ENCODE measurements around the gene HJV.

Gene HJV

GRCh38 chr1:145983206-145983675 is 38.3 kb downstream of the HJV start:
- no peak for TF ChIP-seq CTCF (IDR thresholded peaks at IDR 0.05; ENCODE audit: extremely low read depth, missing control alignments)
- DNase-seq (ENCODE audit: low spot score), result no peak

GRCh38 chr1:145982010-145982723 is 39.4 kb downstream of the HJV start:
- DNase-seq (ENCODE audit: low spot score), result no peak
- TF ChIP-seq CTCF (IDR thresholded peaks at IDR 0.05; ENCODE audit: extremely low read depth, missing control alignments), result no peak

GRCh38 chr1:145980457-145980994 is 41.0 kb downstream of the HJV start:
- TF ChIP-seq CTCF (IDR thresholded peaks at IDR 0.05; ENCODE audit: extremely low read depth, missing control alignments), result no peak
- DNase-seq (ENCODE audit: low spot score), result no peak

GRCh38 chr1:145979746-145980456 is 41.6 kb downstream of the HJV start:
- DNase-seq (ENCODE audit: low spot score), result no peak
- no peak for TF ChIP-seq CTCF (IDR thresholded peaks at IDR 0.05; ENCODE audit: extremely low read depth, missing control alignments)

GRCh38 chr1:145978854-145979745 is 42.4 kb downstream of the HJV start:
- TF ChIP-seq CTCF (IDR thresholded peaks at IDR 0.05; ENCODE audit: extremely low read depth, missing control alignments), result peak; percentile 10
- DNase-seq (ENCODE audit: low spot score), result peak; percentile 89

GRCh38 chr1:145978471-145978853 is 43.1 kb downstream of the HJV start:
- no peak for DNase-seq (ENCODE audit: low spot score)
- no peak for TF ChIP-seq CTCF (IDR thresholded peaks at IDR 0.05; ENCODE audit: extremely low read depth, missing control alignments)

Measured in GM20000 (cell line).